K562 (cell line): ENCODE results near the gene GEN1. TPM values are rescaled to one million over a fixed set of nuclear protein-coding genes. Genes with fewer than 3 reads are reported as not detected.

Source experiments
- ARID2 ChIP-seq: fragments of 450-650 bp; IDR thresholded peaks from 2 replicates; pipeline ENCODE4 v1.6.1; 2017; ENCODE audit warnings: antibody characterized with exemption, mild to moderate bottlenecking
- ELF1 ChIP-seq: fragments of 200-800 bp; sonication (Bioruptor generic); IDR thresholded peaks from 2 replicates; pipeline ENCODE4 v1.6.1; 2016; ENCODE audit warnings: missing genetic modification characterization, missing compliant biosample characterization
- FOXA1 ChIP-seq: fragments of 450-650 bp; IDR thresholded peaks from 2 replicates; pipeline ENCODE4 v1.6.1; 2016; ENCODE audit warnings: mild to moderate bottlenecking, borderline replicate concordance
- FOXK1 ChIP-seq: sonication (generic); formaldehyde crosslinking; IDR thresholded peaks from 2 replicates; pipeline ENCODE4 v1.8.0; 2022; ENCODE audit warnings: missing genetic modification reagents, mild to moderate bottlenecking, borderline replicate concordance
- KLF6 ChIP-seq: fragments of 250-450 bp; sonication (Bioruptor Pico); IDR thresholded peaks from 2 replicates; pipeline ENCODE4 v1.4.0; 2020; ENCODE audit warnings: mild to moderate bottlenecking, moderate library complexity, borderline replicate concordance
- MTF1 ChIP-seq: fragments of 250-450 bp; sonication (Bioruptor Pico); IDR thresholded peaks from 2 replicates; pipeline ENCODE4 v1.9.0; 2021; ENCODE audit warnings: moderate library complexity, mild to moderate bottlenecking, inconsistent platforms, borderline replicate concordance
- MYC ChIP-seq, 2 experiments: fragments of 250-450 bp in 1 of 2; sonication (Bioruptor Pico) in 1 of 2; IDR thresholded peaks; 2 replicates each; pipeline versions ENCODE4 v1.5.1 to v1.6.1; 2012 to 2021; ENCODE audit warnings: low read depth in 2 of 2, borderline replicate concordance in 1 of 2, improper control_type of control experiment in 1 of 2, low read length in 1 of 2, mild to moderate bottlenecking in 1 of 2, moderate library complexity in 1 of 2
- NFIX ChIP-seq: fragments of 250-450 bp; sonication (Bioruptor Pico); IDR thresholded peaks from 2 replicates; pipeline ENCODE4 v1.4.0; 2020; ENCODE audit warnings: low read depth, mild to moderate bottlenecking, moderate library complexity
- RBM17 ChIP-seq: fragments of 200-400 bp; formaldehyde crosslinking; IDR thresholded peaks from 2 replicates; pipeline ENCODE4 v1.6.1; 2017; ENCODE audit warnings: low read depth, mild to moderate bottlenecking, low read length, borderline replicate concordance
- STAG1 ChIP-seq: sonication (generic); formaldehyde crosslinking; IDR thresholded peaks from 2 replicates; pipeline ENCODE4 v1.5.0; 2020; ENCODE audit warnings: missing genetic modification reagents, borderline replicate concordance
- TAF7 ChIP-seq: fragments of 450-650 bp; IDR thresholded peaks from 2 replicates; pipeline ENCODE4 v1.6.1; 2016; ENCODE audit warnings: missing genetic modification characterization, missing compliant biosample characterization
- THRAP3 ChIP-seq: fragments of 450-650 bp; IDR thresholded peaks from 2 replicates; pipeline ENCODE4 v1.6.1; 2016; ENCODE audit warnings: mild to moderate bottlenecking, inconsistent platforms, borderline replicate concordance
- XRCC4 ChIP-seq: IDR thresholded peaks from one replicate; pipeline ENCODE4 v1.6.1; 2011; ENCODE audit not compliant: insufficient read depth, insufficient read length; ENCODE audit errors: extremely low read depth
- ZKSCAN3 ChIP-seq: fragments of 250-450 bp; sonication (Bioruptor Pico); IDR thresholded peaks from 2 replicates; pipeline ENCODE4 v1.4.0; 2020
- ZNF133 ChIP-seq: fragments of 250-450 bp; sonication (Bioruptor Pico); IDR thresholded peaks from 2 replicates; pipeline ENCODE4 v1.4.0; 2020; ENCODE audit warnings: mild to moderate bottlenecking
- ZNF79 ChIP-seq: fragments of 250-450 bp; sonication (Bioruptor Pico); IDR thresholded peaks from 2 replicates; pipeline ENCODE4 v1.4.0; 2020; ENCODE audit warnings: low read depth, mild to moderate bottlenecking, moderate library complexity
- polyA plus RNA-seq, 8 experiments: library from polyadenylated mRNA; depleted of rRNA in 4 of 8; stranded (reverse) in 5 of 8; unstranded in 3 of 8; fragments of >200 nt; fragmentation: Nextera tagmentation in 2 of 8; fragmentation: Illumina TruSeq in 1 of 8; extraction: Ambion mirVana in 2 of 8; extraction: Trizol in 1 of 8; gene quantifications; 2 replicates each; pipeline versions ENCODE4 v1.2.1 to v1.2.3, GENCODE V29; 2011 to 2014; ENCODE audit warnings: inconsistent platforms in 1 of 8, missing spikeins in 1 of 8
- total RNA-seq, 7 experiments: library from RNA; depleted of rRNA in 6 of 7; stranded (reverse); fragments of >200 nt in 6 of 7; fragmentation: Illumina TruSeq in 2 of 7; extraction: Trizol in 2 of 7; gene quantifications; 2 replicates each; pipeline versions ENCODE4 v1.2.1 to v1.2.3, GENCODE V29; 2011 to 2021; ENCODE audit warnings: low replicate concordance in 1 of 7
- TF ChIP-seq, protein P1 (sequence below): fragments of 450-650 bp; IDR thresholded peaks from one replicate; pipeline ENCODE4 v1.6.1; 2018; ENCODE audit warnings: mild to moderate bottlenecking, moderate library complexity; ENCODE audit not compliant: partially characterized antibody
- TF ChIP-seq, protein P2 (sequence below), 2 experiments: fragments of 450-650 bp; conservative IDR thresholded peaks; 2 replicates each; pipeline ENCODE4 v1.6.1; 2017; ENCODE audit warnings: mild to moderate bottlenecking in 2 of 2, moderate library complexity in 2 of 2
- TF ChIP-seq, protein P3 (sequence below), 2 experiments: fragments of 450-650 bp in 1 of 2; sonication (generic) in 1 of 2; formaldehyde crosslinking in 1 of 2; IDR thresholded peaks in 1 of 2; conservative IDR thresholded peaks in 1 of 2; 2 replicates each; pipeline versions ENCODE4 v1.6.1 to v1.8.1; 2016 to 2023; ENCODE audit warnings: mild to moderate bottlenecking in 2 of 2, moderate library complexity in 2 of 2, inconsistent platforms in 1 of 2, missing genetic modification reagents in 1 of 2
- TF ChIP-seq, protein P4 (sequence below): fragments of 250-450 bp; sonication (Bioruptor Pico); IDR thresholded peaks from 2 replicates; pipeline ENCODE4 v1.5.0; 2021; ENCODE audit warnings: mild to moderate bottlenecking, borderline replicate concordance
- TF ChIP-seq, protein P5 (sequence below): IDR thresholded peaks from 2 replicates; pipeline ENCODE4 v1.6.1; 2014; ENCODE audit warnings: antibody characterized with exemption

GEN1 gene
- total and polyA plus RNA-seq, 9 of the 15 experiments (the other 6 are each of a cell fraction or from before 2014, with no cell fraction given), result 8.6 to 39.7 (median 24.5) TPM

DNA sequence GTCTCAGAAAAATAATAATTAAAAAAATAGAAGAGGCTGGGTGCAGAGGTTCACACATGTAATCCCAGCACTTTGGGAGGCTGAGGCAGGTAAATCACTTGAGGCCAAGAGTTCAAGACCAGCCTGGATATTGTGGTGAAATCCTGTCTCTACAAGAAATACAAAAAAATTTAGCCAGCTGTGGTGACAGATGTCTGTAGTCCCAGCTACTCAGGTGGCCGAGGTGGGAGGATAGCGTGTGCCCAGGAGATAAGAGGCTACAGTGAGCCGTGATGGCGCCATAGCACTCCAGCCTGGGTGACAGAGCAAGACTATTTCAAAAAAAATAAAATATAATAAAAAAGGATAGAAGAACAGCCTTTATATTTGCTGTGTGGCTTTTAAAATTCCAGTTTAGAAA lies 36.3 kb upstream of the GEN1 start (continued):
- no peak for TF ChIP-seq ZNF79 (CRISPR knock-in tag)
- TF ChIP-seq ELF1 (tag), result no peak
- no peak for TF ChIP-seq STAG1 (CRISPR knock-in tag)
- no peak for TF ChIP-seq ARID2
- TF ChIP-seq XRCC4, result no peak
- no peak for TF ChIP-seq NFIX (CRISPR knock-in tag)
- TF ChIP-seq, protein P1, sequence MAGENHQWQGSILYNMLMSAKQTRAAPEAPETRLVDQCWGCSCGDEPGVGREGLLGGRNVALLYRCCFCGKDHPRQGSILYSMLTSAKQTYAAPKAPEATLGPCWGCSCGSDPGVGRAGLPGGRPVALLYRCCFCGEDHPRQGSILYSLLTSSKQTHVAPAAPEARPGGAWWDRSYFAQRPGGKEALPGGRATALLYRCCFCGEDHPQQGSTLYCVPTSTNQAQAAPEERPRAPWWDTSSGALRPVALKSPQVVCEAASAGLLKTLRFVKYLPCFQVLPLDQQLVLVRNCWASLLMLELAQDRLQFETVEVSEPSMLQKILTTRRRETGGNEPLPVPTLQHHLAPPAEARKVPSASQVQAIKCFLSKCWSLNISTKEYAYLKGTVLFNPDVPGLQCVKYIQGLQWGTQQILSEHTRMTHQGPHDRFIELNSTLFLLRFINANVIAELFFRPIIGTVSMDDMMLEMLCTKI, result no peak
- TF ChIP-seq THRAP3, result no peak
- TF ChIP-seq KLF6 (CRISPR knock-in tag), result no peak
- TF ChIP-seq TAF7, result no peak
- no peak for TF ChIP-seq MTF1 (CRISPR knock-in tag)
- TF ChIP-seq, protein P2, sequence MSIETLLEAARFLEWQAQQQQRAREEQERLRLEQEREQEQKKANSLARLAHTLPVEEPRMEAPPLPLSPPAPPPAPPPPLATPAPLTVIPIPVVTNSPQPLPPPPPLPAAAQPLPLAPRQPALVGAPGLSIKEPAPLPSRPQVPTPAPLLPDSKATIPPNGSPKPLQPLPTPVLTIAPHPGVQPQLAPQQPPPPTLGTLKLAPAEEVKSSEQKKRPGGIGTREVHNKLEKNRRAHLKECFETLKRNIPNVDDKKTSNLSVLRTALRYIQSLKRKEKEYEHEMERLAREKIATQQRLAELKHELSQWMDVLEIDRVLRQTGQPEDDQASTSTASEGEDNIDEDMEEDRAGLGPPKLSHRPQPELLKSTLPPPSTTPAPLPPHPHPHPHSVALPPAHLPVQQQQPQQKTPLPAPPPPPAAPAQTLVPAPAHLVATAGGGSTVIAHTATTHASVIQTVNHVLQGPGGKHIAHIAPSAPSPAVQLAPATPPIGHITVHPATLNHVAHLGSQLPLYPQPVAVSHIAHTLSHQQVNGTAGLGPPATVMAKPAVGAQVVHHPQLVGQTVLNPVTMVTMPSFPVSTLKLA (conservative IDR thresholded peaks at IDR 0.05), result no peak
- TF ChIP-seq RBM17, result no peak
- no peak for TF ChIP-seq ZNF133
- no peak for TF ChIP-seq FOXA1
- TF ChIP-seq FOXK1 (CRISPR knock-in tag), result no peak
- TF ChIP-seq, protein P3, sequence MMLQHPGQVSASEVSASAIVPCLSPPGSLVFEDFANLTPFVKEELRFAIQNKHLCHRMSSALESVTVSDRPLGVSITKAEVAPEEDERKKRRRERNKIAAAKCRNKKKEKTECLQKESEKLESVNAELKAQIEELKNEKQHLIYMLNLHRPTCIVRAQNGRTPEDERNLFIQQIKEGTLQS (IDR thresholded peaks at IDR 0.05), result no peak
- TF ChIP-seq, protein P3 (CRISPR knock-in tag; conservative IDR thresholded peaks at IDR 0.05), result no peak
- no peak for TF ChIP-seq MYC (IDR thresholded peaks at IDR 0.05; ENCODE audit: low read depth, low read length)
- no peak for TF ChIP-seq MYC (CRISPR knock-in tag; IDR thresholded peaks at IDR 0.05; ENCODE audit: borderline replicate concordance, low read depth)
- TF ChIP-seq, protein P4, sequence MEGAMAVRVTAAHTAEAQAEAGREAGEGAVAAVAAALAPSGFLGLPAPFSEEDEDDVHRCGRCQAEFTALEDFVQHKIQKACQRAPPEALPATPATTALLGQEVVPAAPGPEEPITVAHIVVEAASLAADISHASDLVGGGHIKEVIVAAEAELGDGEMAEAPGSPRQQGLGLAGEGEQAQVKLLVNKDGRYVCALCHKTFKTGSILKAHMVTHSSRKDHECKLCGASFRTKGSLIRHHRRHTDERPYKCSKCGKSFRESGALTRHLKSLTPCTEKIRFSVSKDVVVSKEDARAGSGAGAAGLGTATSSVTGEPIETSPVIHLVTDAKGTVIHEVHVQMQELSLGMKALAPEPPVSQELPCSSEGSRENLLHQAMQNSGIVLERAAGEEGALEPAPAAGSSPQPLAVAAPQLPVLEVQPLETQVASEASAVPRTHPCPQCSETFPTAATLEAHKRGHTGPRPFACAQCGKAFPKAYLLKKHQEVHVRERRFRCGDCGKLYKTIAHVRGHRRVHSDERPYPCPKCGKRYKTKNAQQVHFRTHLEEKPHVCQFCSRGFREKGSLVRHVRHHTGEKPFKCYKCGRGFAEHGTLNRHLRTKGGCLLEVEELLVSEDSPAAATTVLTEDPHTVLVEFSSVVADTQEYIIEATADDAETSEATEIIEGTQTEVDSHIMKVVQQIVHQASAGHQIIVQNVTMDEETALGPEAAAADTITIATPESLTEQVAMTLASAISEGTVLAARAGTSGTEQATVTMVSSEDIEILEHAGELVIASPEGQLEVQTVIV (CRISPR knock-in tag), result no peak
- TF ChIP-seq, protein P5, sequence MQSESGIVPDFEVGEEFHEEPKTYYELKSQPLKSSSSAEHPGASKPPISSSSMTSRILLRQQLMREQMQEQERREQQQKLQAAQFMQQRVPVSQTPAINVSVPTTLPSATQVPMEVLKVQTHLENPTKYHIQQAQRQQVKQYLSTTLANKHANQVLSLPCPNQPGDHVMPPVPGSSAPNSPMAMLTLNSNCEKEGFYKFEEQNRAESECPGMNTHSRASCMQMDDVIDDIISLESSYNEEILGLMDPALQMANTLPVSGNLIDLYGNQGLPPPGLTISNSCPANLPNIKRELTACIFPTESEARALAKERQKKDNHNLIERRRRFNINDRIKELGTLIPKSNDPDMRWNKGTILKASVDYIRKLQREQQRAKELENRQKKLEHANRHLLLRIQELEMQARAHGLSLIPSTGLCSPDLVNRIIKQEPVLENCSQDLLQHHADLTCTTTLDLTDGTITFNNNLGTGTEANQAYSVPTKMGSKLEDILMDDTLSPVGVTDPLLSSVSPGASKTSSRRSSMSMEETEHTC, result no peak
- TF ChIP-seq ZKSCAN3, result no peak
